IMR-90 (cell line): Measurements from ENCODE around the gene MMP27. TPM values are rescaled to one million over a fixed set of nuclear protein-coding genes. Genes with fewer than 3 reads are reported as not detected.

Experiments used
- ATAC-seq: fragments of 200-7000 bp; cut with Tn5 transposase; 2 replicates; pipeline ENCODE4 v1.9.1; 2020; ENCODE audit warnings: low read depth, mild to moderate bottlenecking, moderate library complexity
- BruUV-seq: library from RNA; stranded (reverse); fragments of 400-500 nt; replicated peaks from 2 replicates; lab custom pipeline; 2021; lab: Mats Ljungman, UMichigan
- CTCF ChIA-PET: fragments of 300-600 bp; formaldehyde crosslinking; extraction: SDS; loops from one replicate; lab custom pipeline; 2021; ENCODE audit warnings: antibody characterized with exemption; lab: Yijun Ruan, JAX
- POLR2A ChIA-PET: fragments of 300-600 bp; sonication (Branson Sonifier 250); formaldehyde crosslinking; loops from one replicate; lab custom pipeline; 2022; ENCODE audit warnings: antibody characterized with exemption; ENCODE audit not compliant: unreplicated experiment; lab: Charles Lee
- DNase-seq: peaks from one replicate; pipeline ENCODE4 v3.0.0; 2013
- H2AFZ ChIP-seq: replicated peaks from 2 replicates; pipeline ENCODE3; 2013; ENCODE audit warnings: low read length, mild to moderate bottlenecking; ENCODE audit not compliant: poor library complexity
- H2AK5ac ChIP-seq: 2 replicates; pipeline ENCODE4 v1.6.1; 2013; ENCODE audit warnings: low read depth, low read length, inconsistent platforms
- H2AK9ac ChIP-seq: replicated peaks from 2 replicates; pipeline ENCODE3; 2013; ENCODE audit warnings: mild to moderate bottlenecking, low read depth, low read length, moderate library complexity; ENCODE audit not compliant: poor library complexity
- H2BK120ac ChIP-seq: 2 replicates; pipeline ENCODE4 v1.6.1; 2013; ENCODE audit warnings: low read depth, low read length, inconsistent platforms
- H2BK15ac ChIP-seq: 3 replicates; pipeline ENCODE4 v1.6.1; 2013; ENCODE audit warnings: low read depth, low read length, inconsistent platforms
- H2BK20ac ChIP-seq: 2 replicates; pipeline ENCODE4 v1.6.1; 2013; ENCODE audit warnings: low read depth, mild to moderate bottlenecking, inconsistent platforms, low read length, moderate library complexity
- H2BK5ac ChIP-seq: 2 replicates; pipeline ENCODE4 v1.6.1; 2013; ENCODE audit warnings: mild to moderate bottlenecking, low read depth, low read length, inconsistent platforms; ENCODE audit not compliant: poor library complexity, severe bottlenecking
- H3K14ac ChIP-seq: replicated peaks from 2 replicates; pipeline ENCODE4 v1.6.1; 2013; ENCODE audit warnings: low read depth, low read length, inconsistent platforms
- H3K18ac ChIP-seq: 2 replicates; pipeline ENCODE4 v1.6.1; 2013; ENCODE audit warnings: low read depth, low read length, control low read depth
- H3K23ac ChIP-seq: 2 replicates; pipeline ENCODE4 v1.6.1; 2013; ENCODE audit warnings: low read depth, low read length, inconsistent platforms
- H3K27ac ChIP-seq: 2 replicates; pipeline ENCODE4 v1.5.1; 2013; ENCODE audit warnings: mild to moderate bottlenecking, control low read depth, low read length; ENCODE audit not compliant: insufficient read depth
- H3K27me3 ChIP-seq: 2 replicates; pipeline ENCODE4 v1.6.1; 2013; ENCODE audit warnings: low read length; ENCODE audit not compliant: control insufficient read depth, insufficient read depth
- H3K36me3 ChIP-seq: 2 replicates; pipeline ENCODE4 v1.6.1; 2013; ENCODE audit warnings: low read length, mixed read lengths; ENCODE audit not compliant: control insufficient read depth, insufficient read depth
- H3K4ac ChIP-seq: 2 replicates; pipeline ENCODE4 v1.6.1; 2013; ENCODE audit warnings: low read depth, low read length, inconsistent platforms
- H3K4me1 ChIP-seq: 2 replicates; pipeline ENCODE4 v1.6.1; 2013; ENCODE audit warnings: low read length, mixed read lengths; ENCODE audit not compliant: control insufficient read depth, insufficient read depth
- H3K4me2 ChIP-seq: 2 replicates; pipeline ENCODE4 v1.6.1; 2013; ENCODE audit warnings: low read depth, mild to moderate bottlenecking, control low read depth, low read length, moderate library complexity
- H3K4me3 ChIP-seq: 2 replicates; pipeline ENCODE4 v1.5.1; 2013; ENCODE audit warnings: low read depth, mild to moderate bottlenecking, control low read depth, low read length, moderate library complexity; ENCODE audit not compliant: insufficient read depth
- H3K56ac ChIP-seq: 2 replicates; pipeline ENCODE4 v1.6.1; 2013; ENCODE audit warnings: low read length, inconsistent platforms; ENCODE audit not compliant: insufficient read depth; ENCODE audit errors: extremely low read depth
- H3K79me1 ChIP-seq, 2 experiments: 2 replicates each; pipeline ENCODE4 v1.6.1; 2013; ENCODE audit warnings: low read length in 2 of 2, inconsistent platforms in 1 of 2, low read depth in 1 of 2
- H3K9ac ChIP-seq: 2 replicates; pipeline ENCODE4 v1.6.1; 2013; ENCODE audit warnings: low read depth, low read length, control low read depth
- H3K9me1 ChIP-seq: 2 replicates; pipeline ENCODE4 v1.6.1; 2013; ENCODE audit warnings: low read length, inconsistent platforms; ENCODE audit not compliant: insufficient read depth
- H3K9me3 ChIP-seq: 2 replicates; pipeline ENCODE4 v1.6.1; 2013; ENCODE audit warnings: low read length; ENCODE audit not compliant: control insufficient read depth, insufficient read depth
- H4K20me1 ChIP-seq: 2 replicates; pipeline ENCODE4 v1.6.1; 2013; ENCODE audit warnings: low read length, inconsistent platforms; ENCODE audit not compliant: insufficient read depth
- H4K5ac ChIP-seq: 2 replicates; pipeline ENCODE4 v1.6.1; 2013; ENCODE audit warnings: mild to moderate bottlenecking, low read depth, low read length, control low read depth
- H4K8ac ChIP-seq, 2 experiments: 2 replicates each; pipeline ENCODE4 v1.6.1; 2013; ENCODE audit warnings: low read depth in 2 of 2, low read length in 2 of 2, control low read depth in 1 of 2, inconsistent platforms in 1 of 2
- H4K91ac ChIP-seq: 2 replicates; pipeline ENCODE4 v1.6.1; 2013; ENCODE audit warnings: low read depth, low read length, inconsistent platforms; ENCODE audit not compliant: insufficient read depth
- CHD1 ChIP-seq: IDR thresholded peaks from 2 replicates; pipeline ENCODE4 v1.6.1; 2012; ENCODE audit warnings: low read depth, low read length, improper control_type of control experiment
- NFE2L2 ChIP-seq: fragments of 150-350 bp; IDR thresholded peaks from 2 replicates; pipeline ENCODE4 v1.6.1; 2016; ENCODE audit warnings: low read depth, mild to moderate bottlenecking, low read length
- POLR2A ChIP-seq: IDR thresholded peaks from 2 replicates; pipeline ENCODE4 v1.6.1; 2012; ENCODE audit warnings: mild to moderate bottlenecking, low read depth, low read length
- RCOR1 ChIP-seq: IDR thresholded peaks from 2 replicates; pipeline ENCODE4 v1.6.1; 2012; ENCODE audit warnings: mild to moderate bottlenecking, low read length, improper control_type of control experiment; ENCODE audit not compliant: insufficient replicate concordance
- RFX5 ChIP-seq: IDR thresholded peaks from 2 replicates; pipeline ENCODE4 v1.8.0; 2012; ENCODE audit warnings: low read depth, mild to moderate bottlenecking, low read length, moderate library complexity
- USF2 ChIP-seq: fragments of 150-350 bp; IDR thresholded peaks from 2 replicates; pipeline ENCODE4 v1.6.1; 2017; ENCODE audit warnings: mild to moderate bottlenecking, antibody characterized with exemption, low read length, low read depth
- WGBS, 2 experiments: methylation state at CpG; one replicate each; pipeline versions ENCODE4 v1.1.5 to v1.1.7; 2013; ENCODE audit warnings: missing lambda C conversion rate in 2 of 2; ENCODE audit not compliant: insufficient read length in 1 of 2; ENCODE audit errors: extremely low coverage in 2 of 2; 5-methylcytosine and 5-hydroxymethylcytosine counted together
- dilution Hi-C: fragments of 300-500 bp; cut with HindIII; formaldehyde crosslinking; loops from one replicate; pipeline ENCODE4 v1.14.3; 2018; ENCODE audit warnings: low sequenced_read_pairs; ENCODE audit not compliant: unreplicated experiment
- in situ Hi-C: fragments of 300-500 bp; cut with MboI; formaldehyde crosslinking; loops from 3 replicates; pipeline ENCODE4 v1.14.3; 2019; ENCODE audit warnings: low sequenced_read_pairs, inconsistent platforms, mixed read lengths
- intact Hi-C: fragments of 100-400 bp; cut with micrococcal nuclease; formaldehyde crosslinking; loops from 2 replicates; pipeline ENCODE4 v1.10.0; 2022
- polyA plus RNA-seq, 3 experiments: library from polyadenylated mRNA; depleted of rRNA; stranded (reverse); fragments of >200 nt; gene quantifications; 2 replicates each; pipeline ENCODE4 v1.2.3, GENCODE V29; 2012; ENCODE audit warnings: low replicate concordance in 1 of 3
- total RNA-seq: library from RNA; depleted of rRNA; stranded (reverse); fragments of >200 nt; gene quantifications from 2 replicates; pipeline ENCODE4 v1.2.3, GENCODE V29; 2012

MMP27 gene
- total and polyA plus RNA-seq, 2 of the 4 experiments (the other 2 are of a cell fraction), result not detected

- Histone ChIP-seq H2BK15ac (no peak overlapping the region), H4K8ac (no peak overlapping the region), H4K91ac (no peak overlapping the region), H3K27me3 (peaks cover 10% of the 10 kb centered on the region), H3K18ac (no peak overlapping the region), H3K79me1 (no peaks in the 10 kb centered on the region), H4K20me1 (no peaks in the 10 kb centered on the region), H3K9ac (no peak overlapping the region), H2AK9ac (no peak overlapping the region), H3K4me3 (no peak overlapping the region), H3K9me3 (no peaks in the 10 kb centered on the region), H2BK20ac (no peak overlapping the region), H3K9me1 (no peaks in the 10 kb centered on the region), H3K56ac (no peak overlapping the region), H3K14ac (no peak overlapping the region), H2AFZ (no peak overlapping the region), H2AK5ac (no peak overlapping the region), H3K4ac (no peak overlapping the region), H3K4me2 (no peak overlapping the region), H3K36me3 (no peaks in the 10 kb centered on the region), H2BK120ac (no peak overlapping the region), H2BK5ac (no peak overlapping the region), H3K27ac (no peak overlapping the region), H4K5ac (no peak overlapping the region), H3K23ac (no peak overlapping the region), H3K4me1 (no peaks in the 10 kb centered on the region)
- intact Hi-C loops, result no loop called here
- ATAC-seq, result no peak
- ChIA-PET POLR2A (no interaction called here), CTCF (no interaction called here)
- in situ Hi-C loops, result no loop called here
- no TSS peak for BruUV-seq
- DNase-seq, result no peak
- WGBS, 2 experiments, result 29% methylated on average over 1 of the region's 2 CpGs; no CpG with 5 or more reads in 1 of the 2 experiments
- dilution Hi-C loops, result no loop called here
- no peak for TF ChIP-seq CHD1
- TF ChIP-seq RCOR1, result no peak
- TF ChIP-seq USF2, result no peak
- no peak for TF ChIP-seq POLR2A
- TF ChIP-seq RFX5, result no peak
- TF ChIP-seq NFE2L2, result no peak
Observed at GRCh38 chr11:102676084-102676483, 29.5 kb downstream of the MMP27 start.
